Natural killer cell (primary cell): ENCODE data around the gene KRTAP10-9. TPM values are rescaled to one million over a fixed set of nuclear protein-coding genes. Genes with fewer than 3 reads are reported as not detected.

ENCODE experiments used
- ATAC-seq, 3 donors: fragments of 150-1000 bp in 2 of 3; fragments of 200-7000 bp in 1 of 3; cut with Tn5 transposase; 1 replicate in 1 of 3; 2 replicates in 2 of 3; pipeline ENCODE4 v1.10.0; 2021; ENCODE audit warnings: mild to moderate bottlenecking in 2 of 3, moderate library complexity in 2 of 3
- DNase-seq, 2 donors: peaks; one replicate each; pipeline versions ENCODE4 v3.0.0 to v3.0.0-alpha.2; 2013 to 2021; ENCODE audit warnings: mixed read lengths in 1 of 2
- H3K27ac ChIP-seq: one replicate; pipeline ENCODE4 v1.5.1; 2013; ENCODE audit warnings: mild to moderate bottlenecking, low read length
- H3K27me3 ChIP-seq: one replicate; pipeline ENCODE4 v1.6.1; 2013; ENCODE audit warnings: low read length; ENCODE audit not compliant: control insufficient read depth, insufficient read depth
- H3K36me3 ChIP-seq: one replicate; pipeline ENCODE4 v1.6.1; 2013; ENCODE audit warnings: low read length; ENCODE audit not compliant: control insufficient read depth, insufficient read depth
- H3K4me1 ChIP-seq: one replicate; pipeline ENCODE4 v1.6.1; 2013; ENCODE audit warnings: low read length; ENCODE audit not compliant: control insufficient read depth, insufficient read depth
- H3K4me3 ChIP-seq: one replicate; pipeline ENCODE4 v1.5.1; 2013; ENCODE audit warnings: low read length
- H3K9me3 ChIP-seq: one replicate; pipeline ENCODE4 v1.6.1; 2013; ENCODE audit warnings: low read length; ENCODE audit not compliant: control insufficient read depth, insufficient read depth
- H3K27ac Mint-ChIP-seq, 2 donors: one replicate each; pipeline ENCODE4 v1.8.0; 2022; ENCODE audit warnings: mild to moderate bottlenecking in 2 of 2, mixed read lengths in 2 of 2, moderate library complexity in 1 of 2
- H3K27me3 Mint-ChIP-seq, 2 donors: one replicate each; pipeline ENCODE4 v1.8.0; 2022; ENCODE audit warnings: low read depth in 2 of 2, mixed read lengths in 2 of 2
- H3K36me3 Mint-ChIP-seq: one replicate; pipeline ENCODE4 v1.8.0; 2022; ENCODE audit warnings: mixed read lengths
- H3K4me1 Mint-ChIP-seq, 2 donors: one replicate each; pipeline ENCODE4 v1.8.0; 2022; ENCODE audit warnings: mixed read lengths in 2 of 2
- H3K4me3 Mint-ChIP-seq: one replicate; pipeline ENCODE4 v1.8.0; 2022; ENCODE audit warnings: mild to moderate bottlenecking, moderate library complexity, mixed read lengths
- H3K9me3 Mint-ChIP-seq, 2 donors: one replicate each; pipeline ENCODE4 v1.8.0; 2022; ENCODE audit warnings: mixed read lengths in 2 of 2
- CTCF ChIP-seq: fragments of 200-600 bp; IDR thresholded peaks from one replicate; pipeline ENCODE4 v1.8.0; 2022; ENCODE audit warnings: antibody characterized with exemption
- WGBS: methylation state at CpG from one replicate; pipeline ENCODE4 v1.1.7; 2013; ENCODE audit warnings: missing lambda C conversion rate; ENCODE audit not compliant: insufficient coverage; 5-methylcytosine and 5-hydroxymethylcytosine counted together
- intact Hi-C: fragments of 100-400 bp; cut with micrococcal nuclease; formaldehyde crosslinking; loops from one replicate; pipeline ENCODE4 v1.14.2; 2022
- total RNA-seq, 4 donors: library from RNA; stranded (reverse); fragments of 120-200 nt in 1 of 4; gene quantifications; one replicate each; pipeline versions ENCODE4 v1.2.3 to v1.2.4, GENCODE V29; 2013 to 2022

Gene KRTAP10-9
- total RNA-seq, 3 donors from 2014 or later (not counting 1 experiment from before 2014, with no cell fraction given): not detected

GRCh38 chr21:44614961-44615391, 11.9 kb upstream of the KRTAP10-9 start:
- no peaks in the 10 kb centered on the region for H3K36me3 ChIP-seq
- H3K4me3 Mint-ChIP-seq: no peak overlapping the region
- peaks cover 0 to 2% of the 10 kb centered on the region in 2 donors for H3K27me3 Mint-ChIP-seq
- H3K4me1 ChIP-seq: peaks cover 31% of the 10 kb centered on the region
- 95% methylated on average over 28 of the region's 28 CpGs for WGBS
- H3K27ac Mint-ChIP-seq: no peak overlapping the region
- intact Hi-C loops: no loop called here
- DNase-seq: no peak
- ATAC-seq: no peak
- peaks cover 13% of the 10 kb centered on the region for H3K36me3 Mint-ChIP-seq
- H3K9me3 ChIP-seq: peaks cover 23% of the 10 kb centered on the region
- H3K9me3 Mint-ChIP-seq: peaks cover 2 to 15% of the 10 kb centered on the region in 2 donors
- no peak for TF ChIP-seq CTCF
- H3K27ac ChIP-seq: no peak overlapping the region
- peaks cover 24 to 41% of the 10 kb centered on the region in 2 donors for H3K4me1 Mint-ChIP-seq
- H3K4me3 ChIP-seq: no peak overlapping the region
- no peaks in the 10 kb centered on the region for H3K27me3 ChIP-seq

GRCh38 chr21:44615466-44615865, 11.4 kb upstream of the KRTAP10-9 start:
- ATAC-seq (no peak), DNase-seq (no peak)
- Histone ChIP-seq H3K4me1 (peaks cover 31% of the 10 kb centered on the region), H3K27ac (no peak overlapping the region), H3K36me3 (no peaks in the 10 kb centered on the region), H3K9me3 (peaks cover 19% of the 10 kb centered on the region), H3K4me3 (no peak overlapping the region), H3K27me3 (no peaks in the 10 kb centered on the region)
- Mint-ChIP-seq H3K36me3 (peaks cover 17% of the 10 kb centered on the region), H3K27me3 (peaks cover 0 to 2% of the 10 kb centered on the region in 2 donors), H3K27ac (no peak overlapping the region), H3K4me3 (no peak overlapping the region), H3K4me1 (peaks cover 25 to 44% of the 10 kb centered on the region in 2 donors), H3K9me3 (peaks cover 2 to 18% of the 10 kb centered on the region in 2 donors)
- WGBS: 88% methylated on average over 5 of the region's 8 CpGs
- intact Hi-C loops: no loop called here
- no peak for TF ChIP-seq CTCF

DNA sequence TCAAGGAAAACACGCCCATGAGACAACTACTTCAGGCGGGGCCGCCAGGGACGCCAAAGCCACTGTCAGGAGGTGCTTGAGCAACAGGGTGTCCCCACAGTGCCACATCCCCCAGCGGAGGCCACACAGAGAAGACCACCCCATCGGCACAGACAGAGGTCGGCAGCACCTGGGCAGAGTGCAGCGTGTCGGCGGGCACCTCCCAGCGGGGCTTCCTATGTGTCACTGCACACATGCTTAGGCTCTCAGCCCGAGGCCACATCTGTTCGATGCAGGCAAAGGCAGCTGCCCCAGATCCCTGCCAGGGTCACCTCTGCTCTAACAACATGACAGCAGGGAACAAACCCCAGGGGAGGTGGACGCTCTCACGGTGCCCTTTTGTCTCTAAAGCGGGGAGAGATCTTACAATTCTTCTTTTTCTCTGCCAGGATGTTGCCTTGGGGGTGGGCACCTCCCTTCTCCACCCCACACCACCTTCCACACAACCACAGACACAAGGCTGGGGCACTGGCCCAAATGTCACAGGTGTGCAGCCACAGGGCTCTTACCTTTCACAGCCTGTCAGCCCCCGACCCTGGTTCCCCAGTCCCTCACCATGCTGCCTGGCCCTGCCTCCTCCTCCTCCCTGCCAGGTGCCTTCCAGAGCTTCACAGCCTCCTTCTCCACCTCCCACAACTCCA, 10.8 kb upstream of the KRTAP10-9 start:
- TF ChIP-seq CTCF: no peak
- 89% methylated on average over 17 of the region's 17 CpGs for WGBS
- H3K27me3 Mint-ChIP-seq: peaks cover 0 to 2% of the 10 kb centered on the region in 2 donors
- H3K4me1 Mint-ChIP-seq: peaks cover 29 to 47% of the 10 kb centered on the region in 2 donors
- no peak overlapping the region for H3K4me3 Mint-ChIP-seq
- Histone ChIP-seq H3K4me3 (no peak overlapping the region), H3K4me1 (peaks cover 31% of the 10 kb centered on the region), H3K36me3 (no peaks in the 10 kb centered on the region), H3K27ac (no peak overlapping the region), H3K9me3 (peaks cover 14% of the 10 kb centered on the region), H3K27me3 (no peaks in the 10 kb centered on the region)
- intact Hi-C loops: no loop called here
- peak overlapping the region in 1 of 2 donors; percentile 95 for H3K27ac Mint-ChIP-seq
- no peak for DNase-seq
- H3K9me3 Mint-ChIP-seq: peaks cover 5 to 21% of the 10 kb centered on the region in 2 donors
- ATAC-seq: no peak
- H3K36me3 Mint-ChIP-seq: peaks cover 22% of the 10 kb centered on the region

DNA sequence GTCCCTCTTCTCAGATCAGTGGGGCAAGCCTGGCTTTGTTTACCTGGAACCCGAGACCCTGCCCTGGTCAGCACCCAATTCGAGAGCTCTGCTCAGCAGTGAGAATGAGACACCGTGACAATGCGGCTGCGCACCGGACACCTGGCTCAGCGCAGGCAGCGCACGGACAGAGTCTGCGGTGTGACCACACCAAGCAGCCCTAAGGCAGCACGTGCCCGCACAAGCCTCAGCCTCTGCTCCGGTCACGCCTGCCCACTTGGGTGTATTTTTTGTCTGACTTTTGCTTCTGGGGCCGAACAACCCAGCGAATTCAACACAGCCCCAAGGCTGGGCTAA, 10.3 kb upstream of the KRTAP10-9 start:
- H3K4me1 ChIP-seq: peaks cover 31% of the 10 kb centered on the region
- no peaks in the 10 kb centered on the region for H3K27me3 ChIP-seq
- H3K27ac Mint-ChIP-seq: peak overlapping the region in 1 of 2 donors; percentile 95
- WGBS: 90% methylated on average over 16 of the region's 16 CpGs
- no peak overlapping the region for H3K4me3 Mint-ChIP-seq
- ATAC-seq (no peak), DNase-seq (no peak)
- H3K36me3 Mint-ChIP-seq: peaks cover 22% of the 10 kb centered on the region
- intact Hi-C loops: no loop called here
- no peak overlapping the region for H3K27ac ChIP-seq
- no peaks in the 10 kb centered on the region for H3K36me3 ChIP-seq
- no peak overlapping the region for H3K4me3 ChIP-seq
- H3K9me3 ChIP-seq: peaks cover 9% of the 10 kb centered on the region
- H3K27me3 Mint-ChIP-seq: peaks cover 0 to 2% of the 10 kb centered on the region in 2 donors
- H3K4me1 Mint-ChIP-seq: peaks cover 29 to 47% of the 10 kb centered on the region in 2 donors
- peaks cover 5 to 18% of the 10 kb centered on the region in 2 donors for H3K9me3 Mint-ChIP-seq
- no peak for TF ChIP-seq CTCF
